Measurements from ENCODE around the gene R3HDML.
"Not testable (repeated sequence)": the region's sequence is repeated elsewhere in the genome, so short reads cannot be mapped to it uniquely, and the experiment has no call there.

R3HDML gene

GRCh38 chr20:44324343-44324742 lies 12.5 kb upstream of the R3HDML start:
- H3K4me3 ChIP-seq (ENCODE audit: low read depth in 1 of 2, low read length in 2 of 2), result no peak overlapping the region
- peaks cover 9% of the 10 kb centered on the region for H3K27me3 ChIP-seq (ENCODE audit: insufficient read depth, low read length, poor library complexity)
- TF ChIP-seq EZH2 (IDR thresholded peaks at IDR 0.05; ENCODE audit: borderline replicate concordance, low read depth, low read length, severe bottlenecking), result no peak
- TF ChIP-seq, protein P1, sequence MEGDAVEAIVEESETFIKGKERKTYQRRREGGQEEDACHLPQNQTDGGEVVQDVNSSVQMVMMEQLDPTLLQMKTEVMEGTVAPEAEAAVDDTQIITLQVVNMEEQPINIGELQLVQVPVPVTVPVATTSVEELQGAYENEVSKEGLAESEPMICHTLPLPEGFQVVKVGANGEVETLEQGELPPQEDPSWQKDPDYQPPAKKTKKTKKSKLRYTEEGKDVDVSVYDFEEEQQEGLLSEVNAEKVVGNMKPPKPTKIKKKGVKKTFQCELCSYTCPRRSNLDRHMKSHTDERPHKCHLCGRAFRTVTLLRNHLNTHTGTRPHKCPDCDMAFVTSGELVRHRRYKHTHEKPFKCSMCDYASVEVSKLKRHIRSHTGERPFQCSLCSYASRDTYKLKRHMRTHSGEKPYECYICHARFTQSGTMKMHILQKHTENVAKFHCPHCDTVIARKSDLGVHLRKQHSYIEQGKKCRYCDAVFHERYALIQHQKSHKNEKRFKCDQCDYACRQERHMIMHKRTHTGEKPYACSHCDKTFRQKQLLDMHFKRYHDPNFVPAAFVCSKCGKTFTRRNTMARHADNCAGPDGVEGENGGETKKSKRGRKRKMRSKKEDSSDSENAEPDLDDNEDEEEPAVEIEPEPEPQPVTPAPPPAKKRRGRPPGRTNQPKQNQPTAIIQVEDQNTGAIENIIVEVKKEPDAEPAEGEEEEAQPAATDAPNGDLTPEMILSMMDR (IDR thresholded peaks at IDR 0.05; ENCODE audit: borderline replicate concordance, extremely low read depth, low read length, poor library complexity, severe bottlenecking), result no peak
- no peak overlapping the region for H3K27ac ChIP-seq (ENCODE audit: low read length)
- no peaks in the 10 kb centered on the region for H3K9me3 ChIP-seq (ENCODE audit: insufficient read depth, low read length, severe bottlenecking)
- no peaks in the 10 kb centered on the region for H3K36me3 ChIP-seq (ENCODE audit: insufficient read depth, low read length)
- H3K4me2 ChIP-seq (ENCODE audit: insufficient read depth, low read length), result no peak overlapping the region
- no peak for DNase-seq
- no peak overlapping the region for H3K9ac ChIP-seq (ENCODE audit: low read depth, low read length)
- no peaks in the 10 kb centered on the region for H4K20me1 ChIP-seq (ENCODE audit: insufficient read depth, low read length)
- no peak for ATAC-seq (ENCODE audit: insufficient read depth, low read depth)
- no peaks in the 10 kb centered on the region for H3K4me1 ChIP-seq (ENCODE audit: insufficient read depth, low read length)
- H2AFZ ChIP-seq (ENCODE audit: low read depth, low read length), result no peak overlapping the region
- no peaks in the 10 kb centered on the region for H3K79me2 ChIP-seq (ENCODE audit: insufficient read depth, low read length)

- no peak for ATAC-seq (ENCODE audit: insufficient read depth, low read depth)
- Histone ChIP-seq H4K20me1 (ENCODE audit: insufficient read depth, low read length) (no peaks in the 10 kb centered on the region), H3K4me1 (ENCODE audit: insufficient read depth, low read length) (no peaks in the 10 kb centered on the region), H3K79me2 (ENCODE audit: insufficient read depth, low read length) (no peaks in the 10 kb centered on the region), H3K27ac (ENCODE audit: low read length) (no peak overlapping the region), H3K36me3 (ENCODE audit: insufficient read depth, low read length) (no peaks in the 10 kb centered on the region), H3K27me3 (ENCODE audit: insufficient read depth, low read length, poor library complexity) (peaks cover 10% of the 10 kb centered on the region), H3K4me3 (ENCODE audit: low read depth in 1 of 2, low read length in 2 of 2) (no peak overlapping the region), H3K9ac (ENCODE audit: low read depth, low read length) (no peak overlapping the region), H3K9me3 (ENCODE audit: insufficient read depth, low read length, severe bottlenecking) (no peaks in the 10 kb centered on the region), H2AFZ (ENCODE audit: low read depth, low read length) (no peak overlapping the region), H3K4me2 (ENCODE audit: insufficient read depth, low read length) (no peak overlapping the region)
- DNase-seq, result no peak
- TF ChIP-seq, protein P1 (IDR thresholded peaks at IDR 0.05; ENCODE audit: borderline replicate concordance, extremely low read depth, low read length, poor library complexity, severe bottlenecking), result no peak
- no peak for TF ChIP-seq EZH2 (IDR thresholded peaks at IDR 0.05; ENCODE audit: borderline replicate concordance, low read depth, low read length, severe bottlenecking)
These were observed 10.3 kb upstream of the R3HDML start for GRCh38 chr20:44326391-44327159.

DNA sequence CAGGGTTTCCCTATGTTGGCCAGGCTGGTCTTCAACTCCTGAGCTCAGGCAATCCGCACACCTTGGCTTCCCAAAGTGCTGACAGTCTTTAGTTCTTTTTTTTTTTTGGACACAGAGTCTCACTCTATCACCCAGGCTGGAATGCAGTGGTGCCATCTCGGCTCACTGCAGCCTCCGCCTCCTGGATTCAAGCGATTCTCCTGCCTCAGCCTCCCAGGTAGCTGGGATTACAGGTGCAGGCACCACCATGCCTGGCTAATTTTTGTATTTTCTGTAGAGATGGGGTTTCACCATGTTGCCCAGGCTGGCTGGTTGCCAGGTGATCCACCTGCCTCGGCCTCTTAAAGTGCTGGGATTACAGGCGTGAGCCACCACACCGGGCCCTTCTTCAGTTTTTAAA lies 9.1 kb upstream of the R3HDML start:
- ATAC-seq (ENCODE audit: insufficient read depth, low read depth); H3K79me2 ChIP-seq (ENCODE audit: insufficient read depth, low read length); H3K4me1 ChIP-seq (ENCODE audit: insufficient read depth, low read length); H3K9ac ChIP-seq (ENCODE audit: low read depth, low read length); H3K4me3 ChIP-seq (ENCODE audit: low read depth in 1 of 2, low read length in 2 of 2); H3K36me3 ChIP-seq (ENCODE audit: insufficient read depth, low read length); H3K9me3 ChIP-seq (ENCODE audit: insufficient read depth, low read length, severe bottlenecking); H4K20me1 ChIP-seq (ENCODE audit: insufficient read depth, low read length); DNase-seq; H3K27ac ChIP-seq (ENCODE audit: low read length); H3K4me2 ChIP-seq (ENCODE audit: insufficient read depth, low read length); H2AFZ ChIP-seq (ENCODE audit: low read depth, low read length): not testable (repeated sequence)
- H3K27me3 ChIP-seq (ENCODE audit: insufficient read depth, low read length, poor library complexity), result peaks cover 15% of the 10 kb centered on the region

- Histone ChIP-seq H3K36me3 (ENCODE audit: insufficient read depth, low read length) (no peaks in the 10 kb centered on the region), H3K79me2 (ENCODE audit: insufficient read depth, low read length) (no peaks in the 10 kb centered on the region), H3K27me3 (ENCODE audit: insufficient read depth, low read length, poor library complexity) (peaks cover 15% of the 10 kb centered on the region), H2AFZ (ENCODE audit: low read depth, low read length) (no peak overlapping the region), H4K20me1 (ENCODE audit: insufficient read depth, low read length) (no peaks in the 10 kb centered on the region), H3K4me2 (ENCODE audit: insufficient read depth, low read length) (no peak overlapping the region), H3K4me3 (ENCODE audit: low read depth in 1 of 2, low read length in 2 of 2) (no peak overlapping the region), H3K27ac (ENCODE audit: low read length) (no peak overlapping the region), H3K4me1 (ENCODE audit: insufficient read depth, low read length) (no peaks in the 10 kb centered on the region), H3K9ac (ENCODE audit: low read depth, low read length) (no peak overlapping the region), H3K9me3 (ENCODE audit: insufficient read depth, low read length, severe bottlenecking) (no peaks in the 10 kb centered on the region)
- ATAC-seq (ENCODE audit: insufficient read depth, low read depth), result no peak
- DNase-seq, result no peak
- TF ChIP-seq, protein P1 (IDR thresholded peaks at IDR 0.05; ENCODE audit: borderline replicate concordance, extremely low read depth, low read length, poor library complexity, severe bottlenecking), result no peak
- no peak for TF ChIP-seq EZH2 (IDR thresholded peaks at IDR 0.05; ENCODE audit: borderline replicate concordance, low read depth, low read length, severe bottlenecking)
These were observed 8.4 kb upstream of the R3HDML start for GRCh38 chr20:44328428-44328827.

Data from DND-41 (cell line).